GM11168 (cell line): ENCODE data around the gene SPN.
"Not testable (repeated sequence)": the region's sequence is repeated elsewhere in the genome, so short reads cannot be mapped to it uniquely, and the experiment has no call there.

Experiments used
- in situ Hi-C: fragments of 300-500 bp; cut with MboI; formaldehyde crosslinking; loops from one replicate; pipeline ENCODE4 v1.12.0; 2022; ENCODE audit warnings: low sequenced_read_pairs; ENCODE audit not compliant: unreplicated experiment

Gene SPN

DNA sequence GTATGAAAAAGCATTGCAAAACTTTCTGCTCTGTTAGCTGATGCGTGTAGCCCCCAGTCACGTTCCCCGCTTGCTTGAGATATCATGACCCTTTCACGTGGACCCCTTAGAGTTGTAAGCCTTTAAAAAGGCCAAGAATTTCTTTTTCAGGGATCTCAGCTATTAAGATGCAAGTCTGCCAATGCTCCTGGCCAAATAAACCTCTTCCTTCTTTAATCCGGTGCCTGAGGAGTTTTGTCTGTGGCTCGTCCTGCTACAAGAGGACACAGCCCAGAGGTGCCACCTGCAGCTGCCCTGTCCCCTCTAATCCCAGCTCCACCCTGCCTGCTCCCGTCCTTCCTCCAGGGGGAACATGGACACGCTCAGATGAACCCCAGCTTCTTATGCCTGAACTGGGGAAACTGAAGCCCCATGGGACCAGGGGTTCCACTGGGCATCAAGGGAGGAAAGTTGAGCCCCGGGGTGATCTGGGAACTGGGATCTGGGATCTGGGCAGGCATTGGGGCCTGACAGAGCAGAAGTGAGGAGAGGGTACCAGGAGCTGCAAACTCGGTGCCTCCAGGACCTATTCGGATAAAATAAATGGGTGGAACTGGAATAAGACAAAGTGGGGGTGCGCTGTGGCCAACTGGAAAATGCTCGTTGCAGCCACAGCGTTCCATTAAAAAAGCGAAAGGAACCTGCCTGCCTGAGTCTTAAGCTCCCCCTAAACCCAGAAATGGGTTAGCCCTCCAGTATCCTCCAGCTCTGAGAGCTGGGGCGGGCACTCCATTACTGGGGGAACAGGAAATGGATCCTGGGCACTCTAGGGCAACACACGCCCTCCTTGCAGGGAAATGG lies 35.7 kb downstream of the SPN start:
- in situ Hi-C loops: no loop called here

DNA sequence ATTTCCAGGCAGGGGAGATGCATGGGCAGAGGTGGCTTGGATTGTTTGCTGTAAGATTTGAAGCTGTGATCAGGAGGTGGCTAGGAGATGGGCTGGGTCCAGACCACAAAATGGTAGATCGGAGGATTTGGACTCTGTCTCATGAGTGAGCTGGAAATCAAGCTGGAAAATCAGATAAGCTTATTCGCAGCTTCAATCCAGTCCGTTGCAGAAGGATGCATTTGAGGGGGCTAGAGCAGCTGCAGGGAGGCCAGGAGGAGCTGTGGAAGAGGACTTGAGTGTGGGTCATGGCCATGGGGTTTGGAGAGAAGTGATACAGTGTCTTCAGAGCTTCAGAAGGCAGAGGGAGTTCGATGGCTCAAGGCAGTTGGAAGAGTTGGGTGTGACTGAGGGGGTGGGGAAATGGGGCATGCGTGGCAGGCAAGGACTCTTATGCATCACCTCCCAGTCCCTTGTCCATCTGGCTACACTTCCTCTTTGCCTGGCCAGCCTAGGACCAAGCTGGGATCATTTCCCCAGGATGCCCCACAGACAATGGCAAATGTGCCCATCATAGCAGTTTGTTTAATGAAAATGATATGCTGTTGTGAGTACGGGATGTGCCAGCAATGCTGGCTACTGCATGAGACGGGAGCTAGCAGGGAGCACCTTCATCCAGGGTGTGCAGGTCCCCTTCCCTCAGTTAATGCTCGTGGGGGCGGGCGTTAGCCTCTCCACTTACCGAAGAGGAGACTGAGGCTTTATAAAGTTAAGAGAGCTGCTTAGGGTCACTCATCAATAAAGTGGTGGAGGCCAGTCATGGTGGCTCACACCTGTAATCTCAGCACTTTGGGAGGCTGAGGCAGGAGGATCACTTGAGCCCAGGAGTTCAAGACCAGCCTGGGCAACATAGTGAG lies 36.5 kb downstream of the SPN start:
- in situ Hi-C loops: no loop called here

DNA sequence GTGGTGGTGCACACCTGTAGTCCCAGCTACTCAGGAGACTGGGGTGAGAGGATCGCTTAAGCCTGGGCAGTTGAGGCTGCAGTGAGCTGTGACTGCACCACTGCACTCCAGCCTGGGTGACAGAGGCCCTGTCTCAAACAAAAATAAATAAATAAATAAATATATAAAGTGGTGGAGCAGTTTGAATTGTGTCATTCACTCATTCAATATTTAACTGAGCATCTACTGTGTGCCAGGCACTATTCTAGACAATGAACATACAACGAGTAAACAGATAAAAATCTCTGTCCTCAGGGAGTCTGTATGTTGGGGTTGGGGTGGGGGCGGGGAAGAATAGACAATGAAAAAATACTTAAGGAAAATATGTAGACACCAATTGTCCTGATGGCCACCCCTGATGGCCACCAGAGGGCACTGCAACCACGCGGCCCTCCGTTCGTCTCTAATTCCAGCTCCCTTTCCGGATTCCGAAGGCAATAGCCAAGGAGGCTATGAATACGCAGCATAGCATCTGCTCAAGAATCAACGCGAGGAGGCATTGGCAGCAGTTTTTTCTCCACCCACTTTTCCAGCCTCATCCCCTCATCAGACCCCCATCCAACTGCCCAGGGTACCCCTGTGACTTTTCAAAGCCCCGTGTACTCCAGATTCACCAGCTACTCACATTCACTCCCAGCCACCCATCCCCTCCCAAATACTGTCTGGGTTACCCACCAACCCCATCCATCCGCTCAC lies 37.4 kb downstream of the SPN start:
- in situ Hi-C loops: no loop called here

DNA sequence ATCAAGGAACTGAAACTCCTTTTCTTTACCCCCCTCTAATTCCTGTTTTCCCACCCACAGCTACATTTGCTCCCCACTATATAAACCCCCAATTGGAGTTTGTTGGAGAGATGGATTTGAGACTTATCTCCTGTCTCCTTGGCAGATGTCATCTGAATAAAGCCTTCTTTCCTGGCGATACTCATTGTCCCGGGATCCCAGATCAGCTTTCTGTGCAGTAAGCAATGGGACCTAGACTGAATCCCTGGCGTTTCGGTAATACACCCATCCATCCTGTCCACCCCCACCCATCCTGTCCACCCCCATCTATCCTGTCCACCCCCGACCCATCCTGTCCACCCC lies 38.1 kb downstream of the SPN start:
- in situ Hi-C loops: no loop called here

DNA sequence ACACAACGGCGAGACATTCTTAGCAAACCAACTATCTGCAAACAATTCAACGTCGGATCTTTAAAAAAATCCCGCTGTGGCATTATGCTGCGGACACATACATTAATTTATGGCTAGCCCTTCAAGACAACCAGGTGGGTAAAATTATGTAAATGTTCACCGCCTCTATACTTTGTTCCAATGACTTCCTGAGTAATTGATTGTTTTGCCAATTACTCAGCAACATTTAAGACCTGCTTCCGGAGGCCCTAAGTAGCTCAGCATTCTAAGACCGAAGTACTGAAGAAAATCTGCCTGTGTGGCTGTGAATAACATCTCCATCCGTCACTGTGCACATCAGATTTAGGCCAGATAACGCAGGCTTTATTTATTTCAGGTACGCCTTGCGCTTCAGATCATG lies 39.2 kb downstream of the SPN start:
- in situ Hi-C loops: no loop called here

DNA sequence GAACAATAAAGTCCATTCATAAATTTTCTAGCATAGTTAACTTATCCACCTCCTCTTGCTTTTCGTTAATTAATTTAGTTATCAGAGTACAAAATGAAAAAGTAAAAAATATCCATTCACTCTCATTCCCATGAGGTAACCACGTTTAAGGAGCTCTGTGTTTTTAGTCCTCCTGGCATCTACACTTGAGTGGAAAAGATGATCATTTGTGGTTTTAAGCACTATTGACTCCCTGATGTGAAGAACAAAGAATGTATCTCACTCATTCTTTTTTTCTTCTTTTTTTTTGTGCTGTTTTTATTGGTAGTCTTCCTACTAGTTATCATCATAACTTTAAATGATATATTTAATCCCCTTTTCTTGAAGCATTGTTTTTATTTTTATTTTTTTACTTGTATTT lies 42.0 kb downstream of the SPN start:
- in situ Hi-C loops: no loop called here

DNA sequence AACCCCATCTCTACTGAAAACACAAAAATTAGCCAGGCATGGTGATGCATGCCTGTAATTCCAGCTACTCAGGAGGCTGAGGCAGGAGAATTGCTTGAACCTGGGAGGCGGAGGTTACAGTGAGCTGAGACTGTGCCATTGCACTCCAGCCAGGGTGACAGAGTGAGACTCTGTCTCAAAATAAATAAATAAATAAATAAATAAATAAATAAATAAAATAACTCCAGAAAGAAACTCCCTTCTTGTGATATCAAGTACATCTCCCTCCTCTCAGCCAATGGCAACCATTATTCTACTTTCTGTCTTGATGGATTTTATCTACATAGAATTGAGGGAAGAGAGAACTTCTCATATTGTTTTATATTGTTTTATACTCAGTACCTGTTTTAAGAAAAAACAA lies 44.1 kb downstream of the SPN start:
- in situ Hi-C loops: not testable (repeated sequence)

DNA sequence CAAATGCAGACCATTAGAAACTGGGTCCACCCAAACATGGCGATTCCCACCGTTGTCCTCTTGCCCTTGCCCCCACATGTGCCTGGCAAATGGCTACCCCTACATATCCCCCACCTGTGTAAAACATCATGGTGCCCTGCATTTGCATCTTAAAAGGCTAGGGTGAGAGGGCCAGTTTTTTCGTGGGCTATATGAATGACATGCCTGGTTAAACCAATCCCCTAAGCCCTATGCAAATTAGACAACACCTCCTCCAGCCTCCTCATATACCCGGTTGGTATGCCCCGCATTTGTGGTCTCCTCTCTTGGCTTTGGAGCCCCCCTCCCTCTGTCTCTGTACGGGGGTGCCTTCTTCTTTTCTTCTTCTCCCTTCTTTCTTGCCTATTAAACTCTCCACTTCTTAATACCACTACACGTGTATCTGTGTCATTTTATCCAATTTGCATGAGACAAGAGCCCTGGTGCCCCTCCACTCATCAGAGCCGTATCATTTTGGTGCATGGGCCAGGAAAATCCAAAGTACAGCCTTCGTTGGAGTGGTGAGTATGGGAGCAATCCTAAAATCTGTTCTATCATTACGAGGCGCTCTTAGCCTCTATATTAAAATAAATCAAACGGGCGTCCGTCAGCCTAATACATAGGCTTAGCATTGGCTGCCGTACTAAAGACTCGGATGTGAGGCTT lies 46.0 kb downstream of the SPN start:
- in situ Hi-C loops: no loop called here

DNA sequence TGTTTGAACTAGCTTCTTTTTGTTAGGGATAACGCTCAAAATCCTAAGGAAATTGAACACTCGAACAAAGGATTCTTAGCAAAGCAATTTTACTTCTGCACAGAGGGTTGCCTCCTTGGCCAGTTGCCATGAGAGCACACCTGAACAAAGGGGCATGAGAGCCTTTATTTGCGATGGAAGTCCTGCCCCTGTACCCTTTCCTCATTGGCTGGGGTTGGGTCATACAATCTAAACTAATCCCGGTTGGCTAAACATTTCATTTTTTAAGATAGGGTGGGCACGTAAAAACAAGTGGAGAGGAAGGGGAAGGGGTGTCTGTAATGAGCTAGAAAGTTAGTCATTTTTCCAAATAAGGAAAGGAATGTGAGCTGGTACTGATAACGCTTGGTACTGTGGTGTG lies 46.6 kb downstream of the SPN start:
- in situ Hi-C loops: not testable (repeated sequence)

DNA sequence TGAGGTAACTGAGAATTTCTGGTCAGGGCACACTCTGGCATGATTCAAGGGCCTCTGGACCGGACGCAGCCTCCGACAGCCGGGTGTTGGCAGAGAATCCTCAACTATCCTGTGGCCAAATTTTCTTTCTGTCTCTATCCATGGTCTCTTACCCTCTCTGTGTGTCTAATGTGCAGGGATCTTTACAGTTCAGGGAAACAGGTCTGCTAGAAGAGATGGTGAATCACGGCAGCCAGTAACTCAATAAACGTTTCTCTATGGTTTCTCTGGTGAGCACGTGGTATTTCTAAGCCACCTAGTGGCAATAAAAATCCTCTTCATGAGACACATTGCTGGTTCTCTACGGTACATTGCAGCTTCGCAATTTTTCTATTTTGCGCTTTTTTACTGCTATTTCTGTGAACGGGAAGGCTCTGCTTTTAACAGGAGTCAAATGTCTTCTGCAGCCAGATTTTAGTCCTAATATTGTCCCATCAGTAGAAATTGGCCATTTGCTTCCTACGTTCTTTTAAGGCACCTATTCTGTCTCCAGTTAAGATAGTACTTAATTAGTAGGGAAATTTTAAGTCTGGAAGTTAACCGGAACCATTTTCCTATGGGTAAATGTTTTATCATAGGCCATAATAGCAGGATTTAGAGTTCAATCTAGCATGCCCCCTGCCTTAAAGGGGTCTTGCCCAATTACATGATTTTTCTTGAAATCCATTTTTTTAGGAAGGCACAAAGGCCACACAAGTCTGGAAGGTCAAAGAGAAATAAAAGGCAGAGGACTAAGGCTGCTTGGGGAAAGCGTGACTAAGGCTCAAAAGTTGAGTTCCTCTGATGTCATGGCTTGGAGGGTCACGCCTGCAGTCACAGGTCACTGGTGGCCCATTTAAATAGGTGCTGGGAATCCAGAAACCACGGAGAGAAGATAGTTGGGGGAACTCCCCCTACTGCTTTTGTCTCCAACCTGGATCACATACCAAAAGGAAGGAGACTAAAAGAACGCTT lies 47.5 kb downstream of the SPN start:
- in situ Hi-C loops: no loop called here

DNA sequence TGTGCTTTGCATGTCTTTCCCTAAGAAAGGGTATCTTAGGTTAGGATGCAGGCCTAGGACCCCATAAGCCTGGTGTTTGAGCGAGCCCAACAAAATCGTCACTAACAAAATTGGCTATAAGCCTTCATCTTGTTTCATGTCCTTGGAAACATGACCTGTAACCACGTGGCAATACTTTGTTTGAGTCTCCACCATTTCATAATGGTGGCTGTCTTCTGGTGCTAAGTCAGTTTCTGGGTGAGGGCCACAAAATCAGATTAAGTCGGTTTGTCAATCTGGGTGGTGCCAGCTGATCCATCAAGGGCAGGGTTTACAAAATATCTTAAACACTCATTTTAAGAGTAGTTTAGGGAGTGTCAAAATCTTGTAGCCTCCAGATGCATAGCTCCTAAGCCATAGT lies 49.8 kb downstream of the SPN start:
- in situ Hi-C loops: no loop called here

DNA sequence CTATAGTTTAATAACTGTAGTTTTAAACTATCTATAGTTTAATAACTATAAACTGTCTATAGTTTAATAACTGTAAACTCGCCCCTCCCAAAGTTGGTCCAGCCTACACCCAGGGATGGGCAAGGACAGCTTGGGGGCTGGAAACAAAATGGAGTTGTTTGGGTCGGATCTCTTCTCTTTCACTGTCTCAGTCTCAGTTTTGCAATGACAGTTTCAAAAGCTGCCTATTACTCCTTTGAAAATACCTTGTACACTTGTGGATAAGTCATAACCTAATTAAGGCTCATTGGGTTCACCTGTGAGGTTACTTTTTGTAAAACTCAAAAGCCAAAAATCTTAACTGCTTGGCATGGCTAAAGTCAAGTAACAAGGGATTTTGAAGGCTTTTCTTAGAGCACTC lies 51.3 kb downstream of the SPN start:
- in situ Hi-C loops: no loop called here

DNA sequence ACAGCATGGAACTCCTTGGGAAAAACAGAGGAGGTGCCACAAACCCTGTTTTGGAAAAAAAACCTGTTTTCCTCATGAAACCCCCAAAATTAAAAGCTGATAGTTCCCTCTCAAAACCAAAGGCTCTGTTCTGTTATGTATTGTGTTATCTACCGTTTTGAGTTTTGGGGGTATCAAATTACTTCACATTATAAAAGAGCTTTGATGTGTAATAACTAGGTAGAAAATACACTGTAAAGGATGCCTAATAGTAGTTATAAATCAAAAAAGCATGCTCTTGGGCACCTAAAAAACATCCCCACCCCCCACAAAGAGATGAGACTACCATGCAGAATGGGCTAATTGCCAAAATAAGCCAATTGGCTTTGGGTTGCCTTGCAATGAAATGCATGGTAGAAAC lies 51.9 kb downstream of the SPN start:
- in situ Hi-C loops: no loop called here

DNA sequence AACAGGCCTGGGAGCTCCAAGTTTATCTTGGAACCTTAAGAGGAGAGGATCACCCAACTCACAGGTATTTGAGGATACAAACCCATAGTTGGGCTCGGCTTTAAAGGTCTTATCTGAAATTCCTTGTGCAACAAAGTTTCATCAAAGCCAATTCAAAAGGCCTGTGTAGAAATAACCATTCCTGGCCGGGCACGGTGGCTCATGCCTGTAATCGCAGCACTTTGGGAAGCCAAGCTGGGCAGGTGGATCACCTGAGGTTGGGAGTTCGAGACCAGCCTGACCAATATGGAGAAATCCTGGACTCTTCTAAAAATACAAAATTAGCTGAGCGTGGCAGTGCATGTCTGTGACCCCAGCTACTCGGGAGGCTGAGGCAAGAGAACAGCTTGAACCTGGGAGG lies 54.1 kb downstream of the SPN start:
- in situ Hi-C loops: no loop called here

DNA sequence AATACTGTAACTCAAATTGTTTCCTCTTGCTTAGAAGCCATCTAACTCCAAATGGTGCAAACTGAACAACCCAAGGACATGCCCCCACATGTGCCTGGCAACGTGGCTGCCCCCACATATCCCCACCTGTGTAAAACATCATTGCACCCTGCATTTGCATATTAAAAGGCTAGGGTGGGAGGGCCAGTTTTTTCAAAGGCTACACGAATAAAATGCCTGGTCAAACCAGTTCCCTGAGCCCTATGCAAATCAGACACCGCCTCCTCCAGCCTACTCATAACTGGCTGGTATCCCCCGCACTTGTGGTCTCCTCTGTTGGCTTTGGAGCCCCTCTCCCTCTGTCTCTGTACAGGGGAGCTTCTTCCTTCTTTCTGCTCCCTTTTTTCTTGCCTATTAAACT lies 56.0 kb downstream of the SPN start:
- in situ Hi-C loops: no loop called here
